VCaP (cell line): ENCODE measurements around the gene SUN5.

Experiments used
- H3K27ac ChIP-seq: fragments of 450-650 bp; 2 replicates; pipeline ENCODE4 v1.5.1; 2017
- CTCF ChIP-seq: fragments of 450-650 bp; conservative IDR thresholded peaks from 2 replicates; pipeline ENCODE4 v1.5.1; 2017; ENCODE audit warnings: mild to moderate bottlenecking, moderate library complexity

SUN5 gene

GRCh38 chr20:33025318-33025876 is 21.2 kb upstream of the SUN5 start:
- TF ChIP-seq CTCF: no peak

DNA sequence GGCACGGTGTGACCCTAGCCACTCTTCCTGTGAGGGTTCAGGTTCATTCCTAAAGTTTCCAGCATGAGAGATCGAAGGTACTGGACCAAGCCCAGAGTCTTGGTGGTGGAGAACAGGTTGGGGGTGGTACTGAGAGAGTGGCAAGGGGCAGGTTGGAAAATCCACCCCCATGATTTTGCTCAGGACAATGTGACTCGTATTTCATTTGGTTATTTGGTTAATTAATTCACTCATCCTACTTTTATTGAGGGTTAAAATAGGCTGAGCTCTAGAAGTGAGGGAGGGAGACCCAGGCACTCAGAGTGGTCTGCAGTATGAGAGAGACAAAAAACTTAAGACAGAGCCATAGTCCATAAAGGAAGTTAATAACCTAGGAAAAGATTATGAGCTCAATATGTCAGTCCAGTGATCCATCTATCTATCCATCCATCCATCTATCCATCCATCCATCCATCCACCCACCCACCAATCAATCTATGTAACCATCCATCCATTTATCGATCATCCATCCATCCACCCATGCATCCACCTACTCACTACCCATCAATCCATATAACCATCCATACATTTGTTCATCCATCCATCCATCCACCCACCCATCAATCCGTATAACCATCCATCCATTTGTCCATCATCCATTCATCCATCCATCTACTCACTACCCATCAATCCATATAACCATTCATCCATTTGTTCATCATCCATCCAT is 20.5 kb upstream of the SUN5 start:
- no peak for TF ChIP-seq CTCF
- no peak overlapping the region for H3K27ac ChIP-seq

More at GRCh38 chr20:33025318-33025876, 21.2 kb upstream of the SUN5 start:
- H3K27ac ChIP-seq: no peak overlapping the region

DNA sequence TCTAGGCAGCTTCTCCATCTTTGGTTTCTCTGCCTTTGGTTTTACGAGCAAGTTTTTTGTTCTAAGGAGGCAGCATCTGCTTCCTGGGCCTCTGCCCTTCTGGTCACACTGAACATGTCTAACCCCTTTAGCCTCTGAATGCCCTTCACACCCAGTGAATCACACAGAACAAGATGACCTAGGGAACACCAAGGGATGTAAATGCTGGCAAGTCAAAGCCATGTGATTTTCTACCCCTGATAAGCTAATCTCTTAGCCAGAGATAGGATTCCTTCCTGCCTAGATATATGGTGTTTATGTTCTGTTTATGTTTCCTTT is 20.0 kb upstream of the SUN5 start:
- no peak for TF ChIP-seq CTCF
- no peak overlapping the region for H3K27ac ChIP-seq

DNA sequence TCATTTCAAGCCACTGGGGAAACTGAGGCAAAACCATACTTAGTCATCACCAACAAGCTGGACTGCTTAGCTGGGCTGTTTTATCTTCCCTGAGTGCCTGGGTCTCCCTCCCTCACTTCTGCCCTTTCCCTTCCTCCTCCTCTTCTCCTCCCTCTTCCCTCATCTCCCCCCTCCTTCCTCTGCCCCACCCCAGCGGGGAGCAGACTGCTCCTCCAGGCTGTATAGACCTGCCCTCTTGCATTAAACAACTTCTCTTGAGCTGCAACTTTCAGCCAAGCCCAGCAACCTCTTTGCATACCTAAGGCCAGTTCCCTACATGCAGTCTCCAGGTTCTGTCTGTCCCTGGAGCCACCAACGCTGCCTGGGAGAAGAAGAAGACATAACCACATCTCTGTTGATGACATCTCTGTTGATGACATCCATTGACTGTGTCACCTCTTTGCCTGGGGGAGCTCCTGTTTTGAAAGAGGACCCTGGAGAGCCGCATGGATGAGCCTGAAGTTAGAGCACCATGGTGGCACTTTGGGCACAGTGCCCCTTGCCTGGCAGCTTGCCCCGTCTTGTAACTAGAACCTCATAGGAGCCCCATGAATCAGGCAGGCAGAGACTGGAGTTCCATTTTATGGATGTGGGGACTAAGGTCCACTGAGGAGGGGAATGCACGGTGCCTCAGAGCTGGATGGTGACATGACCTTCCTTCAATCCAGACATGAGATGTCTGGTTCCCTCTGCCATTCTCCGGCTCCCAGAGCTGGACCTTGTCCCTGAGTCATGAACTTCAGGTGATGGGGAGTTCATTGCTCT is 19.4 kb upstream of the SUN5 start:
- H3K27ac ChIP-seq: no peak overlapping the region

DNA sequence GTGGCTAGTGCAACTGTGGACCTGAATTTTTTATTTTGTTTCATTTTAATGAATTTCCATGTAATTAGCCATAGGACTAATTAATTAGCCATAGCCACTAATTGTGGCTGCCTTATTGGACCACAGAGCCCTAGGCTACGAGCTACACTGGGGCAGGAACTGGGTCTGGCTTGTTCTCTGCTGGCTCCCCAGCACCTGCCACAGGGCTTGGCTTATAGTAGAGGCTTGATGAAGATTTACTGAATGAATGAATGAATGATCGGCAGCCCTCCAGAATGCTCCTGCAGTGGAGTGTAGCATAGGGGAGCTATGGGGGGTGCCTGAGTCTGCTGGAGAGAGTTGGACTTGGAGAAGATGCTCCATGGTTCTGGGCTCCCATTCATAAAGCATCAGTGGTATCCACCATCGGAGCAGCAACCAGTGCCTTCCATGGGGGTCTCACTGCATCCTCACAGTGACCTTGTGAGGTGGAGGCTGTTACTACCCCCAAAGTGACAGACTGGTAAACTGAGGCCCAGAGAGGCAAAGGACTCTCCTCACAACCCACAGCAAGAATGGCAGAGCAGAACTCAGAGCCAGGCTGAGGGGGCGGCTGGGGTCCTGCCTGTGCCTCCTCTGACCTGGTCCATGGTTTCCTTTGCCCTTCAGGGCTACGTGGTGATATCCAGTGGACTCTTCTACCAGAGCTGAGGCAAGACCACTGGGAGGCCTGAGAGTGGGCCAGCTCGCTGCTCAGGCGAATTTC is 18.6 kb upstream of the SUN5 start:
- TF ChIP-seq CTCF: no peak

More for the DNA sequence above, 19.4 kb upstream of the SUN5 start:
- TF ChIP-seq CTCF: no peak

DNA sequence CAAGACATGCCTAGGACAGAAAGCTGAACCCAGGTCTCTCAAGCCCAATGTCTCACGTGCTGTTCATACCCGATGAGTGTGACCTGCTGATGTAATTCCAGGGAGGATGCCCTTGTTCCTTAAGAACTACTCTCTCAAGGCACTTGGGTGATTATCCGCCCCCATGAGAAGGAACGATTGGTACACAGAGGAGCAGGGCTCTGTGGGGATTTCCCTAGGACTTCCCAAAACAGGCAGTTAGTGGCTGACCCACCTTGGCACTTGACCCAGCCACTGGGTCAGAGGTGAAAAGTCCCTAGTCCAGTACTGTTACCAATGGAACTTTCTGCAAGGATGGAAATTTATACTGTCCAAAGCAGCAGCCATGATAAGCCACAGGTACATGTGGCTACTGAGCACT is 18.1 kb upstream of the SUN5 start:
- no peak for TF ChIP-seq CTCF
- no peak overlapping the region for H3K27ac ChIP-seq

More for the DNA sequence above, 18.6 kb upstream of the SUN5 start:
- H3K27ac ChIP-seq: no peak overlapping the region

GRCh38 chr20:33021879-33022278 is 17.6 kb upstream of the SUN5 start:
- no peak overlapping the region for H3K27ac ChIP-seq
- TF ChIP-seq CTCF: no peak
